NCI-H128 (cell line): ENCODE results near the gene MTMR10.

Experiments used
- DNase-seq: peaks from one replicate; lab custom pipeline; 2025; ENCODE audit not compliant: unreplicated experiment; lab: John Stamatoyannopoulos, UW

Gene MTMR10

GRCh38 chr15:30991255-30992235 is at the start of gene MTMR10:
MTMR10 (minus strand) TSS chr15:30991628; CDS start chr15:30991506, 122 bp downstream.
- no peak for DNase-seq

- DNase-seq = no peak
Measured at GRCh38 chr15:31040611-31041010, 49.2 kb upstream of the MTMR10 start.

GRCh38 chr15:31039961-31040360 is 48.5 kb upstream of the MTMR10 start:
- DNase-seq = no peak

GRCh38 chr15:31037731-31038477 is 46.5 kb upstream of the MTMR10 start:
- no peak for DNase-seq

- no peak for DNase-seq
Measured at GRCh38 chr15:31036783-31037182, 45.4 kb upstream of the MTMR10 start.

GRCh38 chr15:31035610-31036009 is 44.2 kb upstream of the MTMR10 start:
- DNase-seq = no peak

GRCh38 chr15:31034152-31034551 is 42.7 kb upstream of the MTMR10 start:
- no peak for DNase-seq

GRCh38 chr15:31032961-31033371 is 41.5 kb upstream of the MTMR10 start:
- DNase-seq = no peak

GRCh38 chr15:31031471-31032067 is 40.1 kb upstream of the MTMR10 start:
- DNase-seq = no peak

- DNase-seq = no peak
Measured at GRCh38 chr15:31027910-31028578, 36.6 kb upstream of the MTMR10 start.

- no peak for DNase-seq
Measured at GRCh38 chr15:31025996-31026395, 34.6 kb upstream of the MTMR10 start.

- DNase-seq = no peak
Measured at GRCh38 chr15:31024979-31025378, 33.6 kb upstream of the MTMR10 start.

- DNase-seq = no peak
Measured at GRCh38 chr15:31024330-31024729, 32.9 kb upstream of the MTMR10 start.

- no peak for DNase-seq
Measured at GRCh38 chr15:31023841-31024240, 32.4 kb upstream of the MTMR10 start.

- DNase-seq = no peak
Measured at GRCh38 chr15:31021067-31021665, 29.7 kb upstream of the MTMR10 start.

- DNase-seq = no peak
Measured at GRCh38 chr15:31020542-31020941, 29.1 kb upstream of the MTMR10 start.

- no peak for DNase-seq
Measured at GRCh38 chr15:31019986-31020385, 28.6 kb upstream of the MTMR10 start.

- DNase-seq = no peak
Measured at GRCh38 chr15:31017311-31017710, 25.9 kb upstream of the MTMR10 start.

GRCh38 chr15:31016446-31016915 is 25.1 kb upstream of the MTMR10 start:
- no peak for DNase-seq

- DNase-seq = no peak
Measured at GRCh38 chr15:31014608-31014925, 23.1 kb upstream of the MTMR10 start.
